Measurements from ENCODE around the gene KCMF1. TPM values are rescaled to one million over a fixed set of nuclear protein-coding genes. Genes with fewer than 3 reads are reported as not detected.
"Not testable (repeated sequence)": the region's sequence is repeated elsewhere in the genome, so short reads cannot be mapped to it uniquely, and the experiment has no call there.

The KCMF1 gene
- total RNA-seq, 2 donors from 2014 or later: 7.9 to 30.4 TPM

- no peak for ATAC-seq
- Histone ChIP-seq H3K27me3 (no peaks in the 10 kb centered on the region), H3K9me3 (no peaks in the 10 kb centered on the region), H3K36me3 (replicated peaks in 1 of 2; ENCODE audit: insufficient read depth in 1 of 2, low read depth in 2 of 2) (no peaks in the 10 kb centered on the region), H3K4me3 (no peak overlapping the region), H3K27ac (no peak overlapping the region), H3K4me1 (peaks cover 16% of the 10 kb centered on the region)
- intact Hi-C loops (cut with DNase I): no loop called here
- DNase-seq: no peak
- TF ChIP-seq CTCF (IDR thresholded peaks at IDR 0.05): no peak
- TF ChIP-seq POLR2A (IDR thresholded peaks at IDR 0.05): no peak
- 72 to 79% methylated on average over 4 of the region's 4 CpGs for WGBS, 2 donors
Measured at GRCh38 chr2:84942964-84943421, 28.0 kb upstream of the KCMF1 start.

GRCh38 chr2:84944295-84944909 lies 26.6 kb upstream of the KCMF1 start:
- no peak for DNase-seq
- intact Hi-C loops (cut with DNase I): no loop called here
- no peaks in the 10 kb centered on the region for H3K9me3 ChIP-seq
- no peak for ATAC-seq
- H3K27ac ChIP-seq: no peak overlapping the region
- WGBS, 2 donors: 82 to 86% methylated on average over 7 of the region's 7 CpGs
- TF ChIP-seq POLR2A (IDR thresholded peaks at IDR 0.05) (no peak), CTCF (IDR thresholded peaks at IDR 0.05) (no peak)
- H3K36me3 ChIP-seq (replicated peaks in 1 of 2; ENCODE audit: insufficient read depth in 1 of 2, low read depth in 2 of 2): no peaks in the 10 kb centered on the region
- H3K4me1 ChIP-seq: peaks cover 8% of the 10 kb centered on the region
- no peak overlapping the region for H3K4me3 ChIP-seq
- no peaks in the 10 kb centered on the region for H3K27me3 ChIP-seq

- H3K9me3 ChIP-seq; H3K27ac ChIP-seq; intact Hi-C loops (cut with DNase I); H3K4me1 ChIP-seq; H3K4me3 ChIP-seq; ATAC-seq; H3K27me3 ChIP-seq; DNase-seq; H3K36me3 ChIP-seq (replicated peaks in 1 of 2; ENCODE audit: insufficient read depth in 1 of 2, low read depth in 2 of 2): not testable (repeated sequence)
- WGBS, 2 donors: 77 to 86% methylated on average over 2 to 3 of the region's 3 CpGs
Measured at GRCh38 chr2:84945838-84946203, 25.1 kb upstream of the KCMF1 start.

GRCh38 chr2:84946204-84947009 lies 24.6 kb upstream of the KCMF1 start:
- no peak overlapping the region for H3K27ac ChIP-seq
- no peaks in the 10 kb centered on the region for H3K36me3 ChIP-seq (replicated peaks in 1 of 2; ENCODE audit: insufficient read depth in 1 of 2, low read depth in 2 of 2)
- DNase-seq: no peak
- intact Hi-C loops (cut with DNase I): no loop called here
- H3K9me3 ChIP-seq: no peaks in the 10 kb centered on the region
- no peaks in the 10 kb centered on the region for H3K27me3 ChIP-seq
- H3K4me1 ChIP-seq: no peaks in the 10 kb centered on the region
- no peak for ATAC-seq
- 77 to 88% methylated on average over 11 of the region's 12 CpGs for WGBS, 2 donors
- TF ChIP-seq POLR2A (IDR thresholded peaks at IDR 0.05) (no peak), CTCF (IDR thresholded peaks at IDR 0.05) (no peak)
- H3K4me3 ChIP-seq: no peak overlapping the region

GRCh38 chr2:84947010-84947593 lies 23.9 kb upstream of the KCMF1 start:
- Histone ChIP-seq H3K4me1 (no peaks in the 10 kb centered on the region), H3K27me3 (no peaks in the 10 kb centered on the region), H3K27ac (no peak overlapping the region), H3K36me3 (replicated peaks in 1 of 2; ENCODE audit: insufficient read depth in 1 of 2, low read depth in 2 of 2) (no peaks in the 10 kb centered on the region), H3K9me3 (no peaks in the 10 kb centered on the region), H3K4me3 (no peak overlapping the region)
- no peak for TF ChIP-seq CTCF (IDR thresholded peaks at IDR 0.05)
- TF ChIP-seq POLR2A (IDR thresholded peaks at IDR 0.05): no peak
- no peak for ATAC-seq
- intact Hi-C loops (cut with DNase I): no loop called here
- DNase-seq: no peak
- 81 to 90% methylated on average over 10 of the region's 10 CpGs for WGBS, 2 donors
